GM19468 (cell line): ENCODE measurements around the gene B9D1.
A peak's percentile ranks its signal among the peaks of the same experiment; 100 is the strongest.

Experiments used
- ATAC-seq: cut with Tn5 transposase; IDR thresholded peaks from one replicate; pipeline ENCODE4 v1.9.1; 2021; ENCODE audit warnings: mild to moderate bottlenecking, moderate library complexity, moderate number of reproducible peaks; ENCODE audit not compliant: unreplicated experiment; ENCODE audit errors: extremely low read depth

B9D1 gene

GRCh38 chr17:19308398-19308797, 54.1 kb downstream of the B9D1 start:
- ATAC-seq: no peak

GRCh38 chr17:19307521-19307920, 55.0 kb downstream of the B9D1 start:
- no peak for ATAC-seq

DNA sequence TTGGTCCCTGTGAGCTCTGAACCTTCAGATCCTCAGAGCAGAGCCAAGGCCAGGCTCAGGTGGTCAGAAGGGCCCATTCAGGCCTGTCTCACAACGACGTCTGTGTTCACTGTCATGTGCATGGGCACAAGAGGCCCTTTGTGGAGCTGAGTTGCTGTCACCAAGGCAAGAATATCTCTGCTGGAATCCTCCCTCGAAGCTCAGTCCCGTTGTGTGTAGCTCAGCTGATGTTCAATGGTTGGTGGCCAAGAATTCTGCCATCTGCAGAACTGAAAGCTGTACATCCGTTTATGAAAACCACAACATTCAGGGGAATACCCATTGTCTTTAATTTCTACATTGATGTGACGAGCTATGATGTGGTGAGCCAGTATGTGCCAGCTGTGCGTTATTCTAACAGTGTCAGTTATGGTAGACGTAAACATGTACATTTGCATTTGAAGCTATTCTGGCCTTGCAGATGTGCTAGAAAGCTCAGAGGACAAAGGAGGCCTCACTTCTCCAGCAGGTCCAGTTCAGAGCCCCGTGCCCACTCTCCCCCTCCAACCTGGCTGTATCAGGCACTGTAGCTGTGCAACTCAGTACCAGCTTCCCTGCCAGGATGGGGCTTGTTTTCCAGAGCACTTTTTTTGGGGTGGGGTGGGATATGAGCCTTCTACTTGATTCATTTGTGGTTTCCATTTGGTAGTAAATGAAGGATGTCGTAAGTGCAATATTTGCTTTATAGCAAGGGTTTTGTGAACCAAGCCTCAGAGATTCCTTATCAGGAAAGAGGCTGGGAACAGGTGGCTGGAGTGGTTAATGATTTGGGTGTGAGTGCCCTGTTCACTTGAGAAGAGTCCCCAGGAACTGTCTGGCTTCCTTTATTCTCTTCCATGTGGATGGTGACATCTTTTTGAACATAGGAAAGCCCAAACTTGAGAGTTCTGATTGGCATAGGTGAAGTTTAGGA, 56.1 kb downstream of the B9D1 start:
- ATAC-seq: peak; percentile 81

GRCh38 chr17:19305761-19306159, 56.8 kb downstream of the B9D1 start:
- ATAC-seq: no peak

GRCh38 chr17:19305256-19305655, 57.3 kb downstream of the B9D1 start:
- ATAC-seq: no peak

- no peak for ATAC-seq
Measured at GRCh38 chr17:19304751-19305150, 57.8 kb downstream of the B9D1 start.

- ATAC-seq: no peak
Measured at GRCh38 chr17:19304209-19304608, 58.3 kb downstream of the B9D1 start.

DNA sequence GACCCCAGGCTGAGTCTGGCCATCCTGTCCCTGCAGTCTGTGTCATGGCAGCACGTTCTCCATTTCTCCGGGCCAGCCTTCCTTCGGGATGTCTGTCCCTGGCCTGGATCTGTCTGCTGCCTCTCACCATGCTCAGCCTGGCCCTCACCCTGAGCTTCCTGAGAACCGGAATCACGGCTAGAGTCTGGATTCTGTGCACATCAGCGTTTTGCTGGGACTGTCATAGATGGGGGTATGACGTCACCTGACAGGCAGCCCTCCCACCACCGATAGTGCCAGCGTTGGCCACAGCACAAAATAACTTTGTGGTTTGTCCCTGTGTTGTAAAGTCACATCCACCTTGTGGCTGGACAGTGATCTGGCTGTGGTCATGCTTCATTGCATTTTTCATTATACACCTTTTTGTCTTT, 59.2 kb downstream of the B9D1 start:
- no peak for ATAC-seq

DNA sequence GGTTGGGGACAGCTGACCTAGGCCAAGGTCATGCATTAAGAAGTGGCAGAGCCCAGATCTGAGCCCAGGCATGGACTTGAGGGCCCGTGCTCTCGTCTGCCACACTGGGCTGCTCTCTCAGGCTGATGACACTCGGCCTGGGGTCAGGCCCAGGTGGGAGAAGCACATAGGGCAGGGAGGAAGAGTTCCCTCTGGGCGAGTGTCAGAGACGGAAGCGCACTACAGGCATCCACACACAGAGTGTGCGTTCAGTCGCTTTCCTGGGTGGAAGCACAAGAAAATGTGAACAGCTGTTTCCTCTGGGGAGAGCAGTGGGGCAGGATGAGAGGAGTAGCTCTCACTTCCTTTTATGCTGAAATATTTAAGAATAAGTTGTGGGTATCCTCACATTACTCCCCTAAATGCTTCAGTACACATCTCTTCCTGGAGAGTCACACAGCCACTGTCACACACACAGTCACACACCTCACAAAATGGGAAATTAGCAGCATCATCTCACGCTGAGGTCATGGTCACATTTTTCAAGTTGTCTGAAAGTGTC, 59.7 kb downstream of the B9D1 start:
- ATAC-seq: no peak

- no peak for ATAC-seq
Measured at GRCh38 chr17:19301973-19302372, 60.5 kb downstream of the B9D1 start.

GRCh38 chr17:19301274-19301951, 61.1 kb downstream of the B9D1 start:
- no peak for ATAC-seq

GRCh38 chr17:19299866-19300265, 62.7 kb downstream of the B9D1 start:
- no peak for ATAC-seq

DNA sequence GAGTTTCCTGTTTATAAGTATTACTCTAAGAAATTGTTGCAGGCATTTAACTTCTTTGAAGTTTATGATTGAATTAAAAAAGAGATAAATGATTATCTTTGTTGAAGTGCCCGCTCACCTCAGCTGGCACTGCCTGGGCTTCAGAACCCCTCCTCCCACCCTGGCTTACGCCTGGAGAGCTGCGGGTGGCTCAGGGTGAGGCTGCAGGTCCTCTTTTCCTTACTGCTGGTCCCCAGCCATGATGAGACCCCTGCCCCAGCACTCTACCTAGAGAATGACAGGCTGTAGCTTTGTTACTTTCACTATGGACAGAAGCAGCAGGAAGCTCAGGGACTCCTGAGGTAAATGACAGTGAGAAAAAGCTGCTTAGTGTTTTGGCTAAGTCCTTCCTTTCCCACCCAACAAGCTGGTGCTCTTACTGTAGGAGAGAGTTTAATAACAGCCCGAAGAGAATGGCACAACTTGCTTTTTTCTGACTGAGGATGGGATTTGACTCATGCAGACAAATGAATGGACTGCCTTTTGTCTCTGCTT, 63.2 kb downstream of the B9D1 start:
- no peak for ATAC-seq

GRCh38 chr17:19298569-19299213, 63.8 kb downstream of the B9D1 start:
- no peak for ATAC-seq

GRCh38 chr17:19296786-19297778, 65.4 kb downstream of the B9D1 start:
- no peak for ATAC-seq

GRCh38 chr17:19295473-19296135, 66.9 kb downstream of the B9D1 start:
- no peak for ATAC-seq

- no peak for ATAC-seq
Measured at GRCh38 chr17:19294443-19294842, 68.1 kb downstream of the B9D1 start.
